H1 (cell line): ENCODE data around the gene BCO1. TPM values are rescaled to one million over a fixed set of nuclear protein-coding genes. Genes with fewer than 3 reads are reported as not detected.

Experiments
- CTCF ChIA-PET: fragments of 300-600 bp; sonication (Branson Sonifier 250); formaldehyde crosslinking; loops from one replicate; lab custom pipeline; 2021; ENCODE audit not compliant: partially characterized antibody; lab: Charles Lee
- POLR2A ChIA-PET: fragments of 300-600 bp; sonication (Branson Sonifier 250); formaldehyde crosslinking; loops from one replicate; lab custom pipeline; 2021; ENCODE audit warnings: inconsistent platforms; ENCODE audit not compliant: partially characterized antibody; lab: Charles Lee
- DNase-seq, 2 experiments: peaks; one replicate each; pipeline versions ENCODE4 v3.0.0 to v3.0.0-alpha.2; 2010 to 2022; ENCODE audit warnings: low spot score in 2 of 2, low read depth in 1 of 2, mixed read lengths in 1 of 2
- FAIRE-seq: peaks from 2 replicates; lab custom pipeline; 2011; peaks lifted over from hg19 to GRCh38; lab: Jason Lieb, UNC
- H2AFZ ChIP-seq: 2 replicates; pipeline ENCODE4 v1.8.1; 2012; ENCODE audit warnings: low read length, inconsistent platforms
- H2AK5ac ChIP-seq: 2 replicates; pipeline ENCODE4 v1.6.1; 2013; ENCODE audit warnings: low read depth, low read length
- H2BK120ac ChIP-seq: replicated peaks from 2 replicates; pipeline ENCODE3; 2013; ENCODE audit warnings: low read depth, low read length, inconsistent platforms
- H2BK12ac ChIP-seq: 2 replicates; pipeline ENCODE4 v1.6.1; 2013; ENCODE audit warnings: low read depth, low read length
- H2BK15ac ChIP-seq: 2 replicates; pipeline ENCODE4 v1.6.1; 2013; ENCODE audit warnings: low read length
- H2BK20ac ChIP-seq: 2 replicates; pipeline ENCODE4 v1.6.1; 2013; ENCODE audit warnings: low read length
- H2BK5ac ChIP-seq: 2 replicates; pipeline ENCODE4 v1.6.1; 2013; ENCODE audit warnings: low read depth, low read length
- H3K14ac ChIP-seq: 2 replicates; pipeline ENCODE4 v1.6.1; 2013; ENCODE audit warnings: inconsistent platforms; ENCODE audit not compliant: insufficient read length
- H3K18ac ChIP-seq: 2 replicates; pipeline ENCODE4 v1.6.1; 2013; ENCODE audit warnings: low read length; ENCODE audit errors: extremely low read depth
- H3K23ac ChIP-seq: 2 replicates; pipeline ENCODE4 v1.6.1; 2013; ENCODE audit warnings: inconsistent platforms; ENCODE audit not compliant: insufficient read length
- H3K23me2 ChIP-seq: 2 replicates; pipeline ENCODE4 v1.6.1; 2013; ENCODE audit warnings: low read depth, low read length
- H3K27ac ChIP-seq: 2 replicates; pipeline ENCODE4 v1.6.1; 2011; ENCODE audit warnings: low read depth, low read length, inconsistent platforms
- H3K27me3 ChIP-seq, 4 experiments: replicated peaks in 1 of 4; 1 replicate in 1 of 4; 2 replicates in 3 of 4; pipeline versions ENCODE4 v1.6.1 to v1.8.1; 2011 to 2013; ENCODE audit warnings: low read length in 3 of 4, mild to moderate bottlenecking in 3 of 4, inconsistent platforms in 2 of 4, mixed read lengths in 2 of 4, moderate library complexity in 1 of 4; ENCODE audit not compliant: control insufficient read depth in 3 of 4, insufficient read depth in 3 of 4; ENCODE audit errors: extremely low read depth in 1 of 4
- H3K36me3 ChIP-seq, 4 experiments: 2 replicates each; pipeline versions ENCODE4 v1.6.1 to v1.8.1; 2011 to 2013; ENCODE audit warnings: mild to moderate bottlenecking in 4 of 4, low read length in 3 of 4, moderate library complexity in 2 of 4, control low read depth in 1 of 4, inconsistent platforms in 1 of 4; ENCODE audit not compliant: insufficient read depth in 4 of 4, control insufficient read depth in 2 of 4
- H3K4ac ChIP-seq: replicated peaks from 2 replicates; pipeline ENCODE3; 2013; ENCODE audit warnings: low read length, low read depth, mixed read lengths, inconsistent platforms; ENCODE audit not compliant: insufficient read length
- H3K4me1 ChIP-seq, 4 experiments: replicated peaks in 1 of 4; 1 replicate in 1 of 4; 2 replicates in 3 of 4; pipeline versions ENCODE4 v1.6.1 to v1.8.1; 2011 to 2013; ENCODE audit warnings: low read length in 3 of 4, inconsistent platforms in 2 of 4, mixed read lengths in 1 of 4; ENCODE audit not compliant: insufficient read depth in 4 of 4, control insufficient read depth in 3 of 4
- H3K4me2 ChIP-seq, 2 experiments: 2 replicates each; pipeline versions ENCODE4 v1.6.1 to v1.8.1; 2011 to 2013; ENCODE audit warnings: low read depth in 2 of 2, low read length in 2 of 2, control low read depth in 1 of 2, inconsistent platforms in 1 of 2, mild to moderate bottlenecking in 1 of 2; ENCODE audit not compliant: insufficient read depth in 1 of 2
- H3K4me3 ChIP-seq, 4 experiments: fragments of 200-600, 300-600 bp in 1 of 4; sonication (generic), shearing (Covaris generic), sonication (Bioruptor Twin) in 1 of 4; 2 replicates each; pipeline versions ENCODE4 v1.5.1 to v1.8.1; 2011 to 2016; ENCODE audit warnings: low read length in 4 of 4, low read depth in 3 of 4, control low read depth in 2 of 4, inconsistent platforms in 2 of 4, mild to moderate bottlenecking in 2 of 4, mixed read lengths in 1 of 4, moderate library complexity in 1 of 4; ENCODE audit not compliant: insufficient read depth in 2 of 4; ENCODE audit errors: extremely low read depth in 1 of 4
- H3K56ac ChIP-seq: replicated peaks from 2 replicates; pipeline ENCODE3; 2013; ENCODE audit warnings: low read depth, mild to moderate bottlenecking, mixed read lengths, low read length, inconsistent platforms; ENCODE audit not compliant: insufficient read length
- H3K79me1 ChIP-seq: 2 replicates; pipeline ENCODE4 v1.6.1; 2013; ENCODE audit warnings: low read depth, low read length, control low read depth
- H3K79me2 ChIP-seq, 2 experiments: 2 replicates each; pipeline versions ENCODE4 v1.6.1 to v1.8.1; 2012 to 2013; ENCODE audit warnings: low read length in 2 of 2, mild to moderate bottlenecking in 2 of 2, inconsistent platforms in 1 of 2; ENCODE audit not compliant: insufficient read depth in 2 of 2, control insufficient read depth in 1 of 2
- H3K9ac ChIP-seq, 4 experiments: replicated peaks in 1 of 4; 1 replicate in 1 of 4; 2 replicates in 3 of 4; pipeline versions ENCODE4 v1.6.1 to v1.8.1; 2011 to 2013; ENCODE audit warnings: low read depth in 3 of 4, low read length in 3 of 4, control low read depth in 2 of 4, mild to moderate bottlenecking in 2 of 4, moderate library complexity in 2 of 4, inconsistent platforms in 1 of 4; ENCODE audit errors: extremely low read depth in 1 of 4
- H3K9me3 ChIP-seq, 2 experiments: 2 replicates each; pipeline versions ENCODE4 v1.6.1 to v1.8.1; 2012 to 2013; ENCODE audit warnings: mild to moderate bottlenecking in 2 of 2, moderate library complexity in 2 of 2, control low read depth in 1 of 2, inconsistent platforms in 1 of 2, low read depth in 1 of 2, low read length in 1 of 2, mixed read lengths in 1 of 2; ENCODE audit not compliant: insufficient read depth in 2 of 2
- H4K20me1 ChIP-seq, 2 experiments: replicated peaks in 1 of 2; 2 replicates each; pipeline versions ENCODE3 to v1.8.1; 2011 to 2013; ENCODE audit warnings: inconsistent platforms in 2 of 2, low read length in 2 of 2, mild to moderate bottlenecking in 1 of 2; ENCODE audit not compliant: insufficient read depth in 2 of 2, control insufficient read depth in 1 of 2
- H4K5ac ChIP-seq: 2 replicates; pipeline ENCODE4 v1.6.1; 2013; ENCODE audit warnings: low read length, low read depth, mixed read lengths, inconsistent platforms; ENCODE audit not compliant: insufficient read length
- H4K8ac ChIP-seq: 2 replicates; pipeline ENCODE4 v1.8.0; 2013; ENCODE audit warnings: mild to moderate bottlenecking, moderate library complexity, low read length, inconsistent platforms; ENCODE audit not compliant: insufficient read depth; ENCODE audit errors: extremely low read depth
- H4K91ac ChIP-seq: replicated peaks from 2 replicates; pipeline ENCODE3; 2013; ENCODE audit warnings: low read length, mixed read lengths, inconsistent platforms; ENCODE audit not compliant: insufficient read length
- BCL11A ChIP-seq, 2 experiments: IDR thresholded peaks; one replicate each; pipeline ENCODE4 v1.6.1; 2011; ENCODE audit warnings: low read depth in 2 of 2, low read length in 2 of 2, mild to moderate bottlenecking in 2 of 2
- BRCA1 ChIP-seq: IDR thresholded peaks from 2 replicates; pipeline ENCODE4 v1.6.1; 2012; ENCODE audit warnings: low read depth, low read length, improper control_type of control experiment
- SP1 ChIP-seq: IDR thresholded peaks from 2 replicates; pipeline ENCODE4 v1.6.1; 2011; ENCODE audit warnings: low read depth, low read length
- USF2 ChIP-seq: IDR thresholded peaks from 2 replicates; pipeline ENCODE4 v1.6.1; 2011; ENCODE audit warnings: low read length, improper control_type of control experiment
- WGBS, 2 experiments: shearing (Covaris generic) in 1 of 2; methylation state at CpG; one replicate each; pipeline versions ENCODE4 v1.1.6 to v1.1.7; 2013 to 2015; ENCODE audit warnings: low lambda C conversion rate in 2 of 2, mixed read lengths in 2 of 2, inconsistent platforms in 1 of 2, low coverage in 1 of 2, missing lambda C conversion rate in 1 of 2; ENCODE audit not compliant: insufficient replicate concordance in 2 of 2, insufficient coverage in 1 of 2, insufficient read length in 1 of 2; ENCODE audit errors: extremely low coverage in 1 of 2, missing lambda C conversion rate in 1 of 2; 5-methylcytosine and 5-hydroxymethylcytosine counted together
- polyA plus RNA-seq, 7 experiments: library from polyadenylated mRNA; depleted of rRNA in 3 of 7; stranded (reverse) in 5 of 7; unstranded in 2 of 7; fragments of >200 nt in 5 of 7; fragments of 200-250 nt in 2 of 7; gene quantifications; 1 replicate in 5 of 7; 2 replicates in 1 of 7; 4 replicates in 1 of 7; pipeline versions ENCODE4 v1.2.1 to v1.2.3, GENCODE V29; 2011 to 2013; ENCODE audit warnings: missing spikeins in 2 of 7, mixed read lengths in 2 of 7
- total RNA-seq: library from RNA; stranded (reverse); fragmentation: NEBNext Ultra II Directional; extraction: Animal tissue kit (Norgen Biotek cat#: 25700); gene quantifications from 2 replicates; pipeline ENCODE4 v1.2.1, GENCODE V29; 2021

BCO1 gene
- total and polyA plus RNA-seq, 2 of the 8 experiments (the other 6 are each of a cell fraction or from before 2014, with no cell fraction given): 0.21 TPM; not detected in 1

GRCh38 chr16:81231014-81231413 is 7.5 kb upstream of the BCO1 start:
- DNase-seq (no peak), FAIRE-seq (no peak)
- Histone ChIP-seq H3K9me3 (no peaks in the 10 kb centered on the region), H4K8ac (no peak overlapping the region), H3K4me1 (no peaks in the 10 kb centered on the region), H3K4me2 (no peak overlapping the region), H3K36me3 (no peaks in the 10 kb centered on the region), H2BK15ac (no peak overlapping the region), H3K27me3 (0 out of 7 replicates have a peak, but pooled peaks cover 0 to 2% (median 0%) of the 10 kb centered on the region in 4 experiments), H2AK5ac (no peak overlapping the region), H3K14ac (no peak overlapping the region), H2BK5ac (no peak overlapping the region), H4K20me1 (no peaks in the 10 kb centered on the region), H2BK120ac (no peak overlapping the region), H2BK12ac (no peak overlapping the region), H2BK20ac (no peak overlapping the region), H4K5ac (no peak overlapping the region), H3K23me2 (no peaks in the 10 kb centered on the region), H2AFZ (no peak overlapping the region), H3K79me2 (no peaks in the 10 kb centered on the region), H3K56ac (no peak overlapping the region), H3K23ac (no peak overlapping the region), H3K4me3 (no peak overlapping the region), H3K79me1 (no peaks in the 10 kb centered on the region), H3K27ac (no peak overlapping the region), H3K4ac (no peak overlapping the region), H3K18ac (no peak overlapping the region), H3K9ac (no peak overlapping the region), H4K91ac (no peak overlapping the region)
- POLR2A ChIA-PET: no interaction called here
- CTCF ChIA-PET: interaction anchor here (1.1 to 1.3 kb wide), 4 partner anchors 14 to 32 kb away, joined by 3 to 6 read pairs (median 3); no protein-coding TSS in a partner anchor
- WGBS, 2 experiments: 91% methylated on average over 5 of the region's 5 CpGs; no CpG with 5 or more reads in 1 of the 2 experiments
- TF ChIP-seq SP1 (no peak), BCL11A (IDR thresholded peaks at IDR 0.05; ENCODE audit: low read depth in 2 of 2, low read length in 2 of 2) (no peak), BRCA1 (no peak), USF2 (no peak)
